ENCODE data around the gene GOLGA8O. TPM values are rescaled to one million over a fixed set of nuclear protein-coding genes. Genes with fewer than 3 reads are reported as not detected.
"Not testable (repeated sequence)": the region's sequence is repeated elsewhere in the genome, so short reads cannot be mapped to it uniquely, and the experiment has no call there.

GOLGA8O gene
- total RNA-seq, result not detected
- long read RNA-seq, result 0 reads

GRCh38 chr15:32455534-32455933 is at the start of gene GOLGA8O:
Gene GOLGA8O (minus strand): TSS chr15:32455634. CDS start chr15:32455536, 98 bp downstream.
- ATAC-seq; intact Hi-C loops (cut with DNase I); DNase-seq: not testable (repeated sequence)

GRCh38 chr15:32504152-32504811 is 48.8 kb upstream of the GOLGA8O start:
- H3K27me3 ChIP-seq (ENCODE audit: low read depth); H3K27ac ChIP-seq; intact Hi-C loops (cut with DNase I); H3K4me3 ChIP-seq; DNase-seq; H3K9me3 ChIP-seq; H3K36me3 ChIP-seq; H3K4me1 ChIP-seq: not testable (repeated sequence)
- ATAC-seq, result peak; percentile 23 to 37

More at GRCh38 chr15:32455534-32455933, at the start of gene GOLGA8O:
- H3K4me3 ChIP-seq; H3K27me3 ChIP-seq (ENCODE audit: low read depth); H3K9me3 ChIP-seq; H3K4me1 ChIP-seq; H3K36me3 ChIP-seq; H3K27ac ChIP-seq: not testable (repeated sequence)

- DNase-seq; H3K4me1 ChIP-seq; H3K4me3 ChIP-seq; intact Hi-C loops (cut with DNase I); H3K36me3 ChIP-seq; H3K27ac ChIP-seq; H3K9me3 ChIP-seq; H3K27me3 ChIP-seq (ENCODE audit: low read depth): not testable (repeated sequence)
- ATAC-seq, result peak in 1 of 2 donors; percentile 24
Measured at GRCh38 chr15:32502946-32503345, 47.5 kb upstream of the GOLGA8O start.

- ATAC-seq; intact Hi-C loops (cut with DNase I): not testable (repeated sequence)
Measured at GRCh38 chr15:32492768-32493167, 37.3 kb upstream of the GOLGA8O start.

GRCh38 chr15:32486474-32486873 is 31.0 kb upstream of the GOLGA8O start:
- H3K4me1 ChIP-seq; intact Hi-C loops (cut with DNase I); H3K9me3 ChIP-seq; H3K27me3 ChIP-seq (ENCODE audit: low read depth); DNase-seq; H3K27ac ChIP-seq; ATAC-seq; H3K36me3 ChIP-seq; H3K4me3 ChIP-seq: not testable (repeated sequence)

More at GRCh38 chr15:32492768-32493167, 37.3 kb upstream of the GOLGA8O start:
- DNase-seq; H3K27ac ChIP-seq; H3K27me3 ChIP-seq (ENCODE audit: low read depth); H3K36me3 ChIP-seq; H3K4me1 ChIP-seq; H3K9me3 ChIP-seq; H3K4me3 ChIP-seq: not testable (repeated sequence)

- H3K27ac ChIP-seq; H3K4me3 ChIP-seq; H3K4me1 ChIP-seq; DNase-seq; H3K9me3 ChIP-seq; intact Hi-C loops (cut with DNase I); H3K36me3 ChIP-seq; ATAC-seq; H3K27me3 ChIP-seq (ENCODE audit: low read depth): not testable (repeated sequence)
Measured at GRCh38 chr15:32483377-32483776, 27.9 kb upstream of the GOLGA8O start.

- H3K9me3 ChIP-seq; H3K36me3 ChIP-seq; H3K27me3 ChIP-seq (ENCODE audit: low read depth); H3K27ac ChIP-seq; H3K4me1 ChIP-seq; ATAC-seq; DNase-seq; H3K4me3 ChIP-seq; intact Hi-C loops (cut with DNase I): not testable (repeated sequence)
Measured at GRCh38 chr15:32481683-32482082, 26.2 kb upstream of the GOLGA8O start.

GRCh38 chr15:32468076-32468475 is 12.6 kb upstream of the GOLGA8O start:
- H3K9me3 ChIP-seq; H3K27me3 ChIP-seq (ENCODE audit: low read depth); H3K4me3 ChIP-seq; ATAC-seq; H3K27ac ChIP-seq; H3K4me1 ChIP-seq; DNase-seq; H3K36me3 ChIP-seq; intact Hi-C loops (cut with DNase I): not testable (repeated sequence)

- H3K4me1 ChIP-seq; ATAC-seq; H3K27ac ChIP-seq; intact Hi-C loops (cut with DNase I); H3K9me3 ChIP-seq; H3K27me3 ChIP-seq (ENCODE audit: low read depth); H3K4me3 ChIP-seq; H3K36me3 ChIP-seq; DNase-seq: not testable (repeated sequence)
Measured at GRCh38 chr15:32440445-32440977, 14.9 kb downstream of the GOLGA8O start.

- H3K4me1 ChIP-seq; H3K4me3 ChIP-seq; intact Hi-C loops (cut with DNase I); H3K36me3 ChIP-seq; H3K27ac ChIP-seq; DNase-seq; H3K27me3 ChIP-seq (ENCODE audit: low read depth); H3K9me3 ChIP-seq: not testable (repeated sequence)
- ATAC-seq, result peak; percentile 95
Measured at GRCh38 chr15:32434102-32434963, 21.1 kb downstream of the GOLGA8O start.

- H3K4me3 ChIP-seq; intact Hi-C loops (cut with DNase I); H3K9me3 ChIP-seq; DNase-seq; H3K27ac ChIP-seq; H3K4me1 ChIP-seq; H3K27me3 ChIP-seq (ENCODE audit: low read depth); ATAC-seq; H3K36me3 ChIP-seq: not testable (repeated sequence)
Measured at GRCh38 chr15:32427635-32428034, 27.8 kb downstream of the GOLGA8O start.

- H3K4me3 ChIP-seq; H3K27ac ChIP-seq; H3K9me3 ChIP-seq; H3K36me3 ChIP-seq; H3K27me3 ChIP-seq (ENCODE audit: low read depth); intact Hi-C loops (cut with DNase I); ATAC-seq; H3K4me1 ChIP-seq: not testable (repeated sequence)
- DNase-seq, result peak; percentile 41
Measured at GRCh38 chr15:32426511-32426910, 28.9 kb downstream of the GOLGA8O start.
